Natural killer cell (primary cell): ENCODE data around the gene LYRM7. TPM values are rescaled to one million over a fixed set of nuclear protein-coding genes. Genes with fewer than 3 reads are reported as not detected.
A peak's percentile ranks its signal among the peaks of the same experiment; 100 is the strongest.

ENCODE experiments used
- ATAC-seq, 3 donors: fragments of 150-1000 bp in 2 of 3; fragments of 200-7000 bp in 1 of 3; cut with Tn5 transposase; 1 replicate in 1 of 3; 2 replicates in 2 of 3; pipeline ENCODE4 v1.10.0; 2021; ENCODE audit warnings: mild to moderate bottlenecking in 2 of 3, moderate library complexity in 2 of 3
- DNase-seq, 2 donors: peaks; one replicate each; pipeline versions ENCODE4 v3.0.0 to v3.0.0-alpha.2; 2013 to 2021; ENCODE audit warnings: mixed read lengths in 1 of 2
- H3K27ac ChIP-seq: one replicate; pipeline ENCODE4 v1.5.1; 2013; ENCODE audit warnings: mild to moderate bottlenecking, low read length
- H3K27me3 ChIP-seq: one replicate; pipeline ENCODE4 v1.6.1; 2013; ENCODE audit warnings: low read length; ENCODE audit not compliant: control insufficient read depth, insufficient read depth
- H3K36me3 ChIP-seq: one replicate; pipeline ENCODE4 v1.6.1; 2013; ENCODE audit warnings: low read length; ENCODE audit not compliant: control insufficient read depth, insufficient read depth
- H3K4me1 ChIP-seq: one replicate; pipeline ENCODE4 v1.6.1; 2013; ENCODE audit warnings: low read length; ENCODE audit not compliant: control insufficient read depth, insufficient read depth
- H3K4me3 ChIP-seq: one replicate; pipeline ENCODE4 v1.5.1; 2013; ENCODE audit warnings: low read length
- H3K9me3 ChIP-seq: one replicate; pipeline ENCODE4 v1.6.1; 2013; ENCODE audit warnings: low read length; ENCODE audit not compliant: control insufficient read depth, insufficient read depth
- H3K27ac Mint-ChIP-seq, 2 donors: one replicate each; pipeline ENCODE4 v1.8.0; 2022; ENCODE audit warnings: mild to moderate bottlenecking in 2 of 2, mixed read lengths in 2 of 2, moderate library complexity in 1 of 2
- H3K27me3 Mint-ChIP-seq, 2 donors: one replicate each; pipeline ENCODE4 v1.8.0; 2022; ENCODE audit warnings: low read depth in 2 of 2, mixed read lengths in 2 of 2
- H3K36me3 Mint-ChIP-seq: one replicate; pipeline ENCODE4 v1.8.0; 2022; ENCODE audit warnings: mixed read lengths
- H3K4me1 Mint-ChIP-seq, 2 donors: one replicate each; pipeline ENCODE4 v1.8.0; 2022; ENCODE audit warnings: mixed read lengths in 2 of 2
- H3K4me3 Mint-ChIP-seq: one replicate; pipeline ENCODE4 v1.8.0; 2022; ENCODE audit warnings: mild to moderate bottlenecking, moderate library complexity, mixed read lengths
- H3K9me3 Mint-ChIP-seq, 2 donors: one replicate each; pipeline ENCODE4 v1.8.0; 2022; ENCODE audit warnings: mixed read lengths in 2 of 2
- WGBS: methylation state at CpG from one replicate; pipeline ENCODE4 v1.1.7; 2013; ENCODE audit warnings: missing lambda C conversion rate; ENCODE audit not compliant: insufficient coverage; 5-methylcytosine and 5-hydroxymethylcytosine counted together
- intact Hi-C: fragments of 100-400 bp; cut with micrococcal nuclease; formaldehyde crosslinking; loops from one replicate; pipeline ENCODE4 v1.14.2; 2022
- total RNA-seq, 4 donors: library from RNA; stranded (reverse); fragments of 120-200 nt in 1 of 4; gene quantifications; one replicate each; pipeline versions ENCODE4 v1.2.3 to v1.2.4, GENCODE V29; 2013 to 2022
- TF ChIP-seq, protein P1 (sequence below): fragments of 200-600 bp; IDR thresholded peaks from one replicate; pipeline ENCODE4 v1.8.0; 2022; ENCODE audit warnings: antibody characterized with exemption

Gene LYRM7
- total RNA-seq, 3 donors from 2014 or later (not counting 1 experiment from before 2014, with no cell fraction given), result 7.4 to 9.7 (median 7.6) TPM

DNA sequence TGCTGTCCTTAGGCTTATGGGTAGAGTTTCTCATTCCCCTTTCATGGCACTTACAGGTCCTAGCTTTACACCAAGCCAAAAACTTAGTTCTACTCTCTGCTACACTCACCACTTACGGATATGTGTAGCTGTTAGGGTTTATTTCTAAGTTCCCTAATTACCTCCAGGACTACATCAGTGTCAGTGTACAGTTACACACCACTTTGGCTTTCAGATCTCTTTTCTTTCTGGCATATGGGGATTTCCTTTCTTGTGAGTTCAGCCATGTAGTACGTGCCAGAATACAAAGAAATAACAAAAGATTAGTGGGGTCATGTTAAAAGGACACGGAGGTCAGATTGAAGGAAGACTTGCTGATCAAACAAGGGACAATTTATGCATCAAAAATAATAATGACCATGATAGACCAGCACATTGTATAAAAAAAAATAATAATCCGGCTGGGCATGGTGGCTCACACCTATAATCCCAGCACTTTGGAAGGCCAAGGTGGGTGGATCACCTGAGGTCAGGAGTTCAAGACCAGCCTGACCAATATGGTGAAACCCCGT is 41.8 kb downstream of the LYRM7 start:
- Histone ChIP-seq H3K27me3 (no peaks in the 10 kb centered on the region), H3K27ac (no peak overlapping the region), H3K36me3 (no peaks in the 10 kb centered on the region), H3K4me1 (peaks cover 28% of the 10 kb centered on the region), H3K9me3 (no peaks in the 10 kb centered on the region), H3K4me3 (no peak overlapping the region)
- no peaks in the 10 kb centered on the region for H3K9me3 Mint-ChIP-seq
- no peaks in the 10 kb centered on the region for H3K36me3 Mint-ChIP-seq
- peaks cover 0 to 5% of the 10 kb centered on the region in 2 donors for H3K27me3 Mint-ChIP-seq
- 86% methylated on average over 3 of the region's 5 CpGs for WGBS
- peak overlapping the region; percentile 25 for H3K4me3 Mint-ChIP-seq
- peaks cover 30 to 34% of the 10 kb centered on the region in 2 donors for H3K4me1 Mint-ChIP-seq
- DNase-seq (peak in 1 of 2 donors; percentile 23), ATAC-seq (no peak)
- intact Hi-C loops, result no loop called here
- TF ChIP-seq, protein P1, sequence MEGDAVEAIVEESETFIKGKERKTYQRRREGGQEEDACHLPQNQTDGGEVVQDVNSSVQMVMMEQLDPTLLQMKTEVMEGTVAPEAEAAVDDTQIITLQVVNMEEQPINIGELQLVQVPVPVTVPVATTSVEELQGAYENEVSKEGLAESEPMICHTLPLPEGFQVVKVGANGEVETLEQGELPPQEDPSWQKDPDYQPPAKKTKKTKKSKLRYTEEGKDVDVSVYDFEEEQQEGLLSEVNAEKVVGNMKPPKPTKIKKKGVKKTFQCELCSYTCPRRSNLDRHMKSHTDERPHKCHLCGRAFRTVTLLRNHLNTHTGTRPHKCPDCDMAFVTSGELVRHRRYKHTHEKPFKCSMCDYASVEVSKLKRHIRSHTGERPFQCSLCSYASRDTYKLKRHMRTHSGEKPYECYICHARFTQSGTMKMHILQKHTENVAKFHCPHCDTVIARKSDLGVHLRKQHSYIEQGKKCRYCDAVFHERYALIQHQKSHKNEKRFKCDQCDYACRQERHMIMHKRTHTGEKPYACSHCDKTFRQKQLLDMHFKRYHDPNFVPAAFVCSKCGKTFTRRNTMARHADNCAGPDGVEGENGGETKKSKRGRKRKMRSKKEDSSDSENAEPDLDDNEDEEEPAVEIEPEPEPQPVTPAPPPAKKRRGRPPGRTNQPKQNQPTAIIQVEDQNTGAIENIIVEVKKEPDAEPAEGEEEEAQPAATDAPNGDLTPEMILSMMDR, result no peak
- peak overlapping the region in 1 of 2 donors; percentile 43 for H3K27ac Mint-ChIP-seq

- H3K4me3 ChIP-seq, result no peak overlapping the region
- Mint-ChIP-seq H3K27me3 (peaks cover 3 to 8% of the 10 kb centered on the region in 2 donors), H3K4me1 (peaks cover 21 to 24% of the 10 kb centered on the region in 2 donors), H3K4me3 (no peak overlapping the region), H3K36me3 (no peaks in the 10 kb centered on the region), H3K9me3 (no peaks in the 10 kb centered on the region), H3K27ac (no peak overlapping the region)
- TF ChIP-seq, protein P1, result no peak
- H3K27me3 ChIP-seq, result no peaks in the 10 kb centered on the region
- peaks cover 20% of the 10 kb centered on the region for H3K4me1 ChIP-seq
- ATAC-seq, result no peak
- DNase-seq, result no peak
- no peaks in the 10 kb centered on the region for H3K9me3 ChIP-seq
- 94% methylated on average over 3 of the region's 3 CpGs for WGBS
- H3K27ac ChIP-seq, result no peak overlapping the region
- H3K36me3 ChIP-seq, result no peaks in the 10 kb centered on the region
- intact Hi-C loops, result no loop called here
Observed at GRCh38 chr5:131214609-131215227, 44.0 kb downstream of the LYRM7 start.

- Mint-ChIP-seq H3K4me1 (peaks cover 4 to 7% of the 10 kb centered on the region in 2 donors), H3K27ac (no peak overlapping the region), H3K27me3 (peaks cover 3 to 8% of the 10 kb centered on the region in 2 donors), H3K9me3 (no peaks in the 10 kb centered on the region), H3K4me3 (no peak overlapping the region), H3K36me3 (no peaks in the 10 kb centered on the region)
- no peak for DNase-seq
- H3K4me1 ChIP-seq, result peaks cover 4% of the 10 kb centered on the region
- no peak overlapping the region for H3K27ac ChIP-seq
- ATAC-seq, result no peak
- intact Hi-C loops, result no loop called here
- H3K9me3 ChIP-seq, result no peaks in the 10 kb centered on the region
- TF ChIP-seq, protein P1, result no peak
- H3K27me3 ChIP-seq, result no peaks in the 10 kb centered on the region
- 99% methylated on average over 4 of the region's 4 CpGs for WGBS
- no peak overlapping the region for H3K4me3 ChIP-seq
- H3K36me3 ChIP-seq, result no peaks in the 10 kb centered on the region
Observed at GRCh38 chr5:131217791-131218190, 47.0 kb downstream of the LYRM7 start.
